DND-41 (cell line): ENCODE measurements around the gene HIVEP2.
"Not testable (repeated sequence)": the region's sequence is repeated elsewhere in the genome, so short reads cannot be mapped to it uniquely, and the experiment has no call there.

ENCODE experiments used
- ATAC-seq: fragments of 200-7000 bp; cut with Tn5 transposase; 3 replicates; pipeline ENCODE4 v1.9.1; 2021; ENCODE audit warnings: low read depth; ENCODE audit not compliant: insufficient read depth
- DNase-seq: peaks from one replicate; pipeline ENCODE4 v3.0.0-alpha.2; 2020
- H2AFZ ChIP-seq: 2 replicates; pipeline ENCODE4 v1.6.0; 2012; ENCODE audit warnings: low read depth, low read length
- H3K27ac ChIP-seq: 2 replicates; pipeline ENCODE4 v1.5.1; 2012; ENCODE audit warnings: low read length, inconsistent platforms
- H3K27me3 ChIP-seq: fragments of 200-600 bp; sonication (generic); 2 replicates; pipeline ENCODE4 v1.6.0; 2012; ENCODE audit warnings: low read length, mild to moderate bottlenecking, inconsistent platforms; ENCODE audit not compliant: insufficient read depth, poor library complexity
- H3K36me3 ChIP-seq: 2 replicates; pipeline ENCODE4 v1.5.1; 2012; ENCODE audit warnings: low read length, inconsistent platforms; ENCODE audit not compliant: insufficient read depth
- H3K4me1 ChIP-seq: 2 replicates; pipeline ENCODE4 v1.5.1; 2012; ENCODE audit warnings: mild to moderate bottlenecking, low read length; ENCODE audit not compliant: insufficient read depth
- H3K4me2 ChIP-seq: 2 replicates; pipeline ENCODE4 v1.6.0; 2012; ENCODE audit warnings: mild to moderate bottlenecking, moderate library complexity, low read length, inconsistent platforms; ENCODE audit not compliant: insufficient read depth
- H3K4me3 ChIP-seq, 2 experiments: fragments of 200-600 bp in 1 of 2; shearing (Covaris generic) in 1 of 2; 2 replicates each; pipeline ENCODE4 v1.5.1; 2012 to 2016; ENCODE audit warnings: inconsistent platforms in 2 of 2, low read length in 2 of 2, mild to moderate bottlenecking in 2 of 2, low read depth in 1 of 2, moderate library complexity in 1 of 2
- H3K79me2 ChIP-seq: 2 replicates; pipeline ENCODE4 v1.6.0; 2012; ENCODE audit warnings: low read length, inconsistent platforms; ENCODE audit not compliant: insufficient read depth
- H3K9ac ChIP-seq: 2 replicates; pipeline ENCODE4 v1.6.0; 2012; ENCODE audit warnings: low read depth, mild to moderate bottlenecking, inconsistent platforms, low read length, moderate library complexity
- H3K9me3 ChIP-seq: 2 replicates; pipeline ENCODE4 v1.5.1; 2012; ENCODE audit warnings: low read length, moderate library complexity, mild to moderate bottlenecking, inconsistent platforms; ENCODE audit not compliant: insufficient read depth, severe bottlenecking
- H4K20me1 ChIP-seq: 2 replicates; pipeline ENCODE4 v1.6.0; 2012; ENCODE audit warnings: low read length; ENCODE audit not compliant: insufficient read depth
- EZH2 ChIP-seq: IDR thresholded peaks from 3 replicates; pipeline ENCODE4 v1.6.1; 2012; ENCODE audit warnings: borderline replicate concordance, low read depth, mild to moderate bottlenecking, moderate library complexity, low read length, inconsistent platforms; ENCODE audit not compliant: severe bottlenecking
- TF ChIP-seq, protein P1 (sequence below): IDR thresholded peaks from 2 replicates; pipeline ENCODE4 v1.5.1; 2012; ENCODE audit warnings: borderline replicate concordance, low read length, moderate library complexity, mild to moderate bottlenecking; ENCODE audit not compliant: poor library complexity, severe bottlenecking; ENCODE audit errors: extremely low read depth

The HIVEP2 gene

GRCh38 chr6:142984386-142984785, 39.4 kb upstream of the HIVEP2 start:
- no peak overlapping the region for H2AFZ ChIP-seq
- no peak overlapping the region for H3K27ac ChIP-seq
- no peak overlapping the region for H3K4me2 ChIP-seq
- H4K20me1 ChIP-seq, result no peaks in the 10 kb centered on the region
- no peaks in the 10 kb centered on the region for H3K36me3 ChIP-seq
- no peaks in the 10 kb centered on the region for H3K27me3 ChIP-seq
- no peak for DNase-seq
- H3K9ac ChIP-seq, result no peak overlapping the region
- no peak for ATAC-seq
- TF ChIP-seq EZH2, result no peak
- TF ChIP-seq, protein P1, sequence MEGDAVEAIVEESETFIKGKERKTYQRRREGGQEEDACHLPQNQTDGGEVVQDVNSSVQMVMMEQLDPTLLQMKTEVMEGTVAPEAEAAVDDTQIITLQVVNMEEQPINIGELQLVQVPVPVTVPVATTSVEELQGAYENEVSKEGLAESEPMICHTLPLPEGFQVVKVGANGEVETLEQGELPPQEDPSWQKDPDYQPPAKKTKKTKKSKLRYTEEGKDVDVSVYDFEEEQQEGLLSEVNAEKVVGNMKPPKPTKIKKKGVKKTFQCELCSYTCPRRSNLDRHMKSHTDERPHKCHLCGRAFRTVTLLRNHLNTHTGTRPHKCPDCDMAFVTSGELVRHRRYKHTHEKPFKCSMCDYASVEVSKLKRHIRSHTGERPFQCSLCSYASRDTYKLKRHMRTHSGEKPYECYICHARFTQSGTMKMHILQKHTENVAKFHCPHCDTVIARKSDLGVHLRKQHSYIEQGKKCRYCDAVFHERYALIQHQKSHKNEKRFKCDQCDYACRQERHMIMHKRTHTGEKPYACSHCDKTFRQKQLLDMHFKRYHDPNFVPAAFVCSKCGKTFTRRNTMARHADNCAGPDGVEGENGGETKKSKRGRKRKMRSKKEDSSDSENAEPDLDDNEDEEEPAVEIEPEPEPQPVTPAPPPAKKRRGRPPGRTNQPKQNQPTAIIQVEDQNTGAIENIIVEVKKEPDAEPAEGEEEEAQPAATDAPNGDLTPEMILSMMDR, result no peak
- no peak overlapping the region for H3K4me3 ChIP-seq
- no peaks in the 10 kb centered on the region for H3K4me1 ChIP-seq
- H3K79me2 ChIP-seq, result no peaks in the 10 kb centered on the region
- H3K9me3 ChIP-seq, result peaks cover 5% of the 10 kb centered on the region

GRCh38 chr6:142975365-142975764, 30.4 kb upstream of the HIVEP2 start:
- peaks cover 5% of the 10 kb centered on the region for H3K9me3 ChIP-seq
- H3K4me1 ChIP-seq, result no peaks in the 10 kb centered on the region
- H3K4me3 ChIP-seq, result no peak overlapping the region
- H4K20me1 ChIP-seq, result no peaks in the 10 kb centered on the region
- no peaks in the 10 kb centered on the region for H3K79me2 ChIP-seq
- H3K4me2 ChIP-seq, result no peak overlapping the region
- H3K36me3 ChIP-seq, result no peaks in the 10 kb centered on the region
- H3K27me3 ChIP-seq, result no peaks in the 10 kb centered on the region
- H3K9ac ChIP-seq, result no peak overlapping the region
- ATAC-seq, result no peak
- TF ChIP-seq EZH2, result no peak
- TF ChIP-seq, protein P1, result no peak
- H3K27ac ChIP-seq, result no peak overlapping the region
- DNase-seq, result no peak
- no peak overlapping the region for H2AFZ ChIP-seq

GRCh38 chr6:142970941-142971340, 26.0 kb upstream of the HIVEP2 start:
- H3K4me2 ChIP-seq, H3K27ac ChIP-seq, H3K36me3 ChIP-seq, H2AFZ ChIP-seq, H3K4me1 ChIP-seq, H3K4me3 ChIP-seq, H3K27me3 ChIP-seq, H4K20me1 ChIP-seq, H3K79me2 ChIP-seq, DNase-seq, H3K9me3 ChIP-seq, ATAC-seq, H3K9ac ChIP-seq: not testable (repeated sequence)

GRCh38 chr6:142968601-142969000, 23.6 kb upstream of the HIVEP2 start:
- H3K4me3 ChIP-seq, result no peak overlapping the region
- H3K4me1 ChIP-seq, result no peaks in the 10 kb centered on the region
- DNase-seq (no peak), ATAC-seq (no peak)
- H3K27ac ChIP-seq, result no peak overlapping the region
- H3K9me3 ChIP-seq, result no peaks in the 10 kb centered on the region
- no peak overlapping the region for H2AFZ ChIP-seq
- H4K20me1 ChIP-seq, result no peaks in the 10 kb centered on the region
- H3K9ac ChIP-seq, result no peak overlapping the region
- H3K79me2 ChIP-seq, result no peaks in the 10 kb centered on the region
- TF ChIP-seq, protein P1, result no peak
- no peak for TF ChIP-seq EZH2
- no peak overlapping the region for H3K4me2 ChIP-seq
- H3K27me3 ChIP-seq, result no peaks in the 10 kb centered on the region
- H3K36me3 ChIP-seq, result no peaks in the 10 kb centered on the region
